Measurements from ENCODE around the gene CELA1. TPM values are rescaled to one million over a fixed set of nuclear protein-coding genes. Genes with fewer than 3 reads are reported as not detected.

CELA1 gene
- total RNA-seq: 0.22 TPM in 1 of 2 replicates, not detected in the other

DNA sequence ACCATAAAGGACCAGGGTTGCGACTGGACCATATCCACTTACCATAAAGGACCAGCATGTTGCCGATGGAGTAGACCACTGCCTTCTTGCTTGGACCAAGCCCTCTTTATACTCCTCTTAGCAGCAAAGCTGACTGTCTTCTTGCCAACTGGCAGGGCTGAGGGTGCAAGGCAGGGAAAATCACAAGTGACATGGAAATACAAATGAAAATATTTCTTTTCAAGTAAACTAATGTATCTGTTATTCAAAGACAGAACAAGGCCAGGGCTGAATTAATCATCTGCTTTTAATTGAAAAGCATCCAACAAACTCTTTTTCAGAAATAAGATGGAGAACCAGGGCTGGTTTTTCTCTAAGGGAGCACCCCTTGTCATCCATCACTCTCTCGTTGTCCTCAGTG is at the start of gene CELA1:
TSS of gene CELA1 (minus strand) at position 99 of the 400 bp plus-strand sequence. CDS start at position 58, 41 bp downstream.
- intact Hi-C loops (cut with micrococcal nuclease): no loop called here

DNA sequence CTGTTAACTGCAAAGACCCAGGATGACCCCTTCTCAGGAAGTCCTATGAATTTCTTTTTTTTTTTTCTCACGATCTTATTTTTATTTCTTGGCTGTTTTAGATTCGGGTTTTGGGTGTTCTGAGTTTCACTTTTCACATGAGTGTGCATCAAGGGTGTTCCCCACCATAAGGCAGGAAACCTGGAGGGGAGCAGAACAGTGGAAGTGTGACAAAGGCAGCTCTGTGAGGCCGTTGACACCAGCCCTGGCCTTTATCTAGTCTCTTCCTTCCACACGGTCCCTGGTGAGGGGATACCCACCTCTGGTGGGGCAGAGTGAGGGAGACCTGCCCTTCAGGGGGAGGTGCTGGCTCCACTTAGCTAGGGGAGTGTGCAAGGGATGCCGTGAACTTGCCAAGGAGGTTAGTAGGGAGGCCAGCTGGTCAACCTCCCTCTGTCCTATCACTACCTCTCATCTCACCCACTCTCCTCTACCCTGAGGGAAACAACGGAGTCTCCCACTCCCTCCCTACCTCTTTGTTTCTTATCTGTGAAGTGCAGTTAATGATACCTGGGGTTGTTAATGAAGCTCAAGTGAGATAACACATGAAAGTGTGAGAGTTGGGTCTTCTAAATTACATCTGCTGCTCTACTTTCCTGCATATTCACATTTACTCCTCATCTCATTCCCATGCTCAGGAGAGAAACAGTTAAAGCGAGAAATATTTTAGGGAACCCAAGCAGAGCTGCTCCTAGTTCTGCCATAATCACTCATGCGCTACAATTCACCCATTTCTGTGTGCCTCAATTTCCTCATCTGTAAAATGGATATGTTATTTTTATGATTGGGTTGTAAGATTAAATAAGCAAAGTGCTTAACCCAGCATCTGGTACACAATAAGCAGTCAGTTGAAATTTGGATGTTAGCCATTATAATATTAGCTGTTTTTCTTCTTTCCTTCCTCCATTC is 49.1 kb upstream of the CELA1 start:
- intact Hi-C loops (cut with micrococcal nuclease): loop anchor here (1.0 kb wide), 1 partner anchor 26 kb away; no protein-coding TSS in a partner anchor

DNA sequence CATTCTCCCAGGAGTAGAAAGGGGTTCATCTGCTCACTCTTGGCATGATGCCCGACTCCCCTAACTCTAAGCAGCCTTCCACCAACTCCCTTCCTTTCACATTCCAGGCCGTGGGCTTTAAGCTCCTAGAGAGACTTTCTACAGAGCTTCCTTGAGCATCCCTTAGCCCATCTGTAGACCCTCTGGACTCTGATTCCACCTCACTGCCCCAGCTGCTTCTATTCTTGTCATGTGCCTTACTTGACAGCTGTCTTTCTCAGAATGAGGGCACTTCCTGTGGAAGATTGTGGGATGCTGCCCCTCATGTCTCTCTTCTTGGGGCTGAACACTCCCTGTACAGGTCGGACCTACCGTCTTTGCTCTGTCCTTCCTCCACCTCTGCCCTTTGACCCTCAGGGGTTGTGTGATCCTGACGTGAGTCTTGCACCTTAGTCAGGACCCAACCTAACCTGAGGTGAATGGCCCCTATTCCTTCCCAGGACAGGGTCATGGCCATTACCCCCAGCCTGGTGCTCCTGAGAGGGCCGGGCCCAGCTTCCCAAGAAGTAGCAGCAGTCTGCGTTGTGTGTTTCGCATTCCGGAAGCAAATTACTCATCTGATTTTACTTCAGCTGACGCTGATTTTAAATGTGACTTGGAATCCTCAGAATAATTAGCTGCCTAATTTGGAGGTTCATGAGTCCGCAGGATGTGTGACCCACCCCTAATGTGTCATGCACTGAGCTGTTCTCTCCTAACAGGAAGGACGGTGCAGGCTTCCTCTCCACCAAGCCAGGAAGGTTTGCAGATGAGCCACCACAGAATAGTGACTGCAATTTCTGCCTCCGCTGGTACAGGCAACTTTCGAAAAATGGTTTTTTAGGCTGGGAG is 47.4 kb upstream of the CELA1 start:
- intact Hi-C loops (cut with micrococcal nuclease): no loop called here

DNA sequence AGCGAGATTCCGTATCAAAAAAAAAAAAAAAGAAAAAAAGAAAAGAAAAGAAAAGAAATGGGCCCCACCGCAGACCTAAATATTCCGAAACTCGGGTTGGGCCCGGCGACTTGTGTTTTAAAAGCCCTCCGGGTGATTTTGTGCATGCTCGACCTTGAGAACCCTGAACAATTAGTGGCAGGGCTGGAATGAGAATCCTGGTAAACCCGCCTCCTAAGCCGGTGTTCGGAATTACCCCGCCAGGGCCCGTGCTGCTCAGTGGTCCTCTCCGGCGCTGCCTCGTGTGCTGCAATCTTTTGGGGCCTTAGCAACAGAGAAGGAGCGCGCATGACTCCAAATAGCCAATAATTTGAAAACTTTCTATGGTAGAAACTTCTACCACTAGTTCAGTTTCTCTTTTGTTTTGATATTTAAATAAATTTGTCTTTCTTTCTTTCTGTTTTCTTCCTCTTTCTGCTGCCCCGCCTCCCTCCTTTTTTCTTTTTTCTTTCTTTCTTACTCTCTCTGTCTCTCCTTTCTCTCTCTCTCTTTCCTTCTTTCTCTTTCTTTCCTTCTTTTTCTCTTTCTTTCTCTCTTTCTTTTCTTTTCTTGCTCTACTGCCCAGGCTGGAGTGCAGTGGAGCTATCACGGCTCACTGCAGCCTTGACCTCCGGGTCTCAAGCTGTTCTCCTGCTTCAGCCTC is 46.2 kb upstream of the CELA1 start:
- intact Hi-C loops (cut with micrococcal nuclease): no loop called here

DNA sequence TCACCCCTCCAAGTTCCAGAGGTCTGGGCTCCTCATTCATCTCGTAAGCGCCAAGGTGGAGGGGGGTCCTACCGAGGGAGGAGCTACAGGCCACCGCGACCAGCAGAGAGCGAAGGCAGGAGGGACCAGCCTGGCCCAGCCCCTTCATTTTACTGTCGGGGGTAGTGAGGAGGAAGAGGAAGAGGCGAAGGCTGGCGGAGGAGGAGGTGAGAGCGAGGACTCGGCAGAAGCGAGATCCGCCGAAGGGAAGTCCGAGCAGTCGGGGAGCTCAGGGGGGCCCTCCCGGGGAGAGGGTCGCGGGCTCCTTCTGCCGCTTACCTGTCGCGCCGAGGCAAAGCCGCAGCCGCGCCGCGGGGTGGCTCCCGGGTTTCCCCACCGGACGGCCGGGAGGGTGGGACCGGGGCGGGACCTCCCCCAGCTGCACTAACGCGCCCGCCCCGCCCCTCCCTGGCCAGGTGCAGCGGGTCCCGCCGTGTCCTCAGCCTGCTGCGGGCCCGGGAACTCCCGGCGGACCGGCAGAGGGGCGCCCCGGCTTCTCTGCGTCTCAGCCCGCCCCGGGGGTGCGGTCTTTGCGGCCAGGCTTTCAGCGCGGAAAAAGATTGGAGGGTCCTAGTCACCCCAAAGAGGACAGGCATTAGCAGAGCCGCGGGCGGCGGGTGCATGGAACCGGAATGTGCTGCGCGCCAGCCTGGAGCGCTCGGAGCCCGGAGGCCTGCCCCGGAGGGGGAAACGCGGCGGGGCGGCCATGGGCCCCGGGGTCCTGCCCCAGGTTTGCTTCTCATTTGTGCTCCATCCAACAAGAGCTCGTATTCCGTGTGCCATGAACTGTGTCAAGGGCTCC is 45.0 kb upstream of the CELA1 start, which contains the start of gene GALNT6:
TSS of gene GALNT6 (minus strand) at position 124 of the 841 bp plus-strand sequence. CDS start 11,625 bp downstream, outside the sequence.
- intact Hi-C loops (cut with micrococcal nuclease): loop anchor here (1.0 kb wide), 2 partner anchors 23 to 30 kb away; no protein-coding TSS in a partner anchor

DNA sequence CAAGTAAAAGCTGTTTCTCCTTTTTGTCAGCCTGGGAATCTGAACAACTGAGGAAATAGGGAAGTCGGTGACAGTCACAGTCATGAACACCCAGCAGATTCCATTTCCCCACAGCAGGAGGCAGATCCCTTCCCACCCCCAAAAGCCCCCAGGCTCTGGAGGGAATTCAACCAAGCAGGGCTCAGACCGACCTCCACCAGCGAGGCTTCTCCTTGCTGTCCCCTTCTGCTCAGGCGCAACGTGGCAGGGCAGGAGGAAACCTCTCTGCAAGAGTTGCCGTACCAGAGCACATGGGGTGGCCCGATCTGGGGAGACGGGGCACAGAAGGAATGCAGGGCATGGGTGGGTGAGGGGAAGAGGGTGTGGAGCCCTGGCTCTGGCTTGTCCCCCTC is 44.4 kb upstream of the CELA1 start:
- intact Hi-C loops (cut with micrococcal nuclease): loop anchor here (1.0 kb wide), 2 partner anchors 23 to 30 kb away; no protein-coding TSS in a partner anchor

DNA sequence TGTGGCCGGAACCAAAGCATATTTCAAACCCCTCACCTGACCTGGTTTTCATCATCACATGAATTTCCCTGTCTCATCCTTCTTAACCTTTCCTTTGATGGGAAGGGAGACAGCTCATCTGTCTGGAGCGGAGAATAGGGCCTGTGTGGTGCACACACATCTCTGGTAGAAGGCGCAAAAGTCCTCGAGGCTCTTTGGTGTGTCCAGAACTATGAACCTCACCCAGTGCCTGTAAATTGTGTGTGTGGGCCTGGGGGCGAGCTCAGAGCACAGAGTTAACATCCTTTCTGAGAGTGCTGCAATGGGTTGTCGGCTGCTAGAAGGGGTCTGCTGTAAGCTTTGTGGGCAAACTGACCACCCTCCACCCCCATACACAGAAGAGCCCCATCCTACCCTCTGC is 44.0 kb upstream of the CELA1 start:
- intact Hi-C loops (cut with micrococcal nuclease): no loop called here

DNA sequence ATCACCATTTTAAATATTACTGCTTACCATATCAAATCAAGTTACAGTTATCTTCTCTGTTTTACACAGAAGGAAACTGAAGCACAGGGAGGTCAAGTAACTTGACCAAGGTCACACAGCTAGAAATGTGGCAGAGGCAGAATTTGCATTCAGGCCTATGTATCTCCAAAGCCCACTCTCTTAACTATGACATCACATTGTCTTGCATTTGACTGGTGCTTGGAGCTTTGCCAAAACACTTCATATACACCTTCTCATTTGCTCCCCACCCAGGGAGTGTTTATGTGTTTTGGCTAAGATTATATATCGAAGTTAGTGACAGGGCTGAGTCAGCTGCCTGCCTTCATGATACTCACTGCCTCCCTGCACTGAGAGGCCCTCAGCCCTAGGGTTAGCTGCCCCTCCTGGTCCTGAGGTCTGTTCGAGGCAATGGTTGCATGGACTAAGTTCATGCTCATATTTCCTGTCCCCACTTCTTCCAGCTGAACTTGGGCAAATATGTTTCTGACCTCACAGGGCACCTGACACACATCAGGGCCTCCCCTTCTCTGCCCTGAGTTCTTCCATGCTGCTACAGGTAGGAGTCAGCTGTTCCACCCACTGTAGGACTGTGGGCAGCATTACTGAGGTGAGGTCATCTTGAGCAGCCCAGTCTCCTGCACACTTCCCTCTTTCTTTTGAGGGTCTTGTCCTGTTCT is 43.0 kb upstream of the CELA1 start:
- intact Hi-C loops (cut with micrococcal nuclease): no loop called here

DNA sequence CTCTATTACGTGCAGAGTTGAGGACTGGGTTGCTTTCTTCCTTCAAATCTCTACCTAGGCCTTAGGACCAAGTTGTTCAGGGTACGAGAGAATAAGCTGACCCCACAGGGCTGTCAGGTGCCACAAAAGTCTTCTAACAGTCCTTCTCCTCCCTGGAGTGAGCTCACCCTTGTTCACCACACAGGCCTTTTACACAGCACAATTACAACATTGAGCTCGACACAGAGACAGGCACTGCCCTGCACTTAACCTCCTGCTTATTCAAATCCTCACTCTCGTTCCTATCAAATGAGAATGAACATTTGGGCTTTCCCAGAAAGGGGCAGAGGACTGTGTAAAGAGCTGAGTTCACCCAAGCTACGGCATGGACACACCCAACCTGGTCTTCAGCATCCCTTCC is 42.4 kb upstream of the CELA1 start:
- intact Hi-C loops (cut with micrococcal nuclease): no loop called here

DNA sequence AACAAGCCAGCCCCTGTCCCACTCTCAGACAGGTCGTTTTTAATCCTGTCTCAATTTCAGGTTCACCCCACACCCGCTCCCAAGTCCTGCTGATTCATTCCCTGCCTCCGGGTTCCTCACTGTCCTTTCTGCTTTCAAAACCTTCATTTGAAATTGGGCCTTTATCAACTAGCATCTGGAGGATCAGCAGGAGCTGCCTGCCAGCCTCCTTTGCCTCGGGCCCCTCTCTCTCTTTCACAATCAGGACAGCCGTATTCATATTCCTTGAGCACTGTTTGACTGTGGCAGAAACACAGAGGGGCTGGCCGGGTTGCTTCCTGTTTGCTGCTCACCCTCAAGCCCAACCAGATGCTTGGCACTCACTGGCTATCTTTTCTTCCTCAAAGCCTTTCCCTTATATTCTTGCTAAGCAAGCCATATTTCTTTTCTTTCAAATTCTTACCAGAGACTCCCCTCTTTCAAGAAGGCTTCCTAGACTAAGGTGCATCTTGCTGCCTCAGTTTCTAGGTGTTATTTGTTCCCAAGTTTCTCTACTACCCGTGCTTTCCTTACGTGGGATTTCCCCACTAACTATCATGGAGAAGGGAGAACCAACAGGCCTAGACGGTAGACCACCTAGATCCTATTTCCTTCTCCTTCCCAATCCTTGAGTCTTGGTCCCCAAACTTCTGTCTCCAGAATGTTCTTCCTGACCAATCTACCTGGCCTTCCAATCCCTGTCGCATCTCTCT is 41.8 kb upstream of the CELA1 start:
- intact Hi-C loops (cut with micrococcal nuclease): no loop called here

DNA sequence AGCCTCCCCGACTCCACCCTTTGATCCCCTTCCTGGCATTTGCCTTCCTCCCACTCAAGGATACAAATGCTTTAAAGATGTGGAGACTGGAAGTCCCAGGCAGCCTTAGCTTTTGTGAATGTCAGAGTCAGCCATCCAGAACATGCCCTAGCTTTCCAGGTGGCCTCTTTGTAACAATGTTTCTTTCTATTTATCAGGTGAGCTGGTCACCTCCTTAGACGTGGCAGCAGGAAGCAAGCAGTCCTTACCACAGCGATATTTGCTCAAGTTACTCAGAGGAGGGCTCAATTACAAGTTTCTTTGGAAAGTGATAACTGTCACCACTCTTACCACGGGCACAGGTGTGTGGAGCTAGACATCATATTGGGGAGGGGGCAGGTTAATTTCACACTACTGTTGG is 39.9 kb upstream of the CELA1 start:
- intact Hi-C loops (cut with micrococcal nuclease): no loop called here

DNA sequence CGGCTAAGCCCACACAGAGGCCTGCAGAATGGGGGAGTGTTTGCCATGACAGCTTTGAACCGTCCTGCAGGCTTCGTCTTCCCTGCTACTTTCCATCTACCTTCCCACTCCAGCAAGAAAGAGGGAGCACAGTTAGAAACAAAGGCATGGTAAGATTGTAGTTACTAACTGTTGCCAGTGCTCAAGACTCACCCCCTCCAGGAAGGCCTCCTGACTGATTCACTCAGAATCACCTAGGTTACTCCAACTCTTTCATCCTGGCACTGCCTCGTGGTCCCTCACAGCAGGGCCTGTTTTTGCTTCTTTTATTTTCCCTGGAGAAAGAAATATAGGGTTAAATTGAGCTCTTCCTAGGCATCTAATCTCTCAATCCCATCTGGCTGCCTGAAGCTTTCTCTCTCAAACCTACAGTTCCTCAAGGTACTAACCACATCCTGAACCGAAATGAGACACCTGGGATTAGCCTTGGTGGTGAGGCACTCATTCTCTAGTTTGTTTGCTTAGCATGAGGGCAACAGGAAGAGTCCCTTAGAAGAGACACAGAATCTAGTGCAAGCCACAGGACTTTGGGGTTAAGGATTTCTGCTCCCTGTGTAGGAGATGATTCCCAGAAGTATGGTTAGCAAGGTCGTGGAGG is 36.9 kb upstream of the CELA1 start:
- intact Hi-C loops (cut with micrococcal nuclease): no loop called here

DNA sequence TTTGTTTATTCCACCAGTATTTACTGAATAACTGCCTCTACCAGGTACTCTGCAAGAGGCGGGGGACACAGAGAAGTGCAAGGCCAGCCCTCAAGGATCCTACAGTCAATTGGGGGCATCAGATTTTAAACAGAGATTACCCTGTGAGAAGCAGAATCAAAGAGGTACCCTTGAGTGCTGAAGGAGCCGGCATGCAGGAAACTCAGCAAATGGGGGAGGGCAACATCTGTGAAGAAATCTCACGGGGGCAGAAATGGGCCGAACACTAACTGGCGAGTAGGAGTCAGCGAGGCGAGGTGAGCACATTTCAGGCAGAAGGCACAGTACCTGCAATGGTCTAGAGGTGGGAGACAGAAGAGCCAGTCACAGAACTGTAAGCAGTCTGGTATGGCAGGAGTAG is 35.7 kb upstream of the CELA1 start:
- intact Hi-C loops (cut with micrococcal nuclease): no loop called here

DNA sequence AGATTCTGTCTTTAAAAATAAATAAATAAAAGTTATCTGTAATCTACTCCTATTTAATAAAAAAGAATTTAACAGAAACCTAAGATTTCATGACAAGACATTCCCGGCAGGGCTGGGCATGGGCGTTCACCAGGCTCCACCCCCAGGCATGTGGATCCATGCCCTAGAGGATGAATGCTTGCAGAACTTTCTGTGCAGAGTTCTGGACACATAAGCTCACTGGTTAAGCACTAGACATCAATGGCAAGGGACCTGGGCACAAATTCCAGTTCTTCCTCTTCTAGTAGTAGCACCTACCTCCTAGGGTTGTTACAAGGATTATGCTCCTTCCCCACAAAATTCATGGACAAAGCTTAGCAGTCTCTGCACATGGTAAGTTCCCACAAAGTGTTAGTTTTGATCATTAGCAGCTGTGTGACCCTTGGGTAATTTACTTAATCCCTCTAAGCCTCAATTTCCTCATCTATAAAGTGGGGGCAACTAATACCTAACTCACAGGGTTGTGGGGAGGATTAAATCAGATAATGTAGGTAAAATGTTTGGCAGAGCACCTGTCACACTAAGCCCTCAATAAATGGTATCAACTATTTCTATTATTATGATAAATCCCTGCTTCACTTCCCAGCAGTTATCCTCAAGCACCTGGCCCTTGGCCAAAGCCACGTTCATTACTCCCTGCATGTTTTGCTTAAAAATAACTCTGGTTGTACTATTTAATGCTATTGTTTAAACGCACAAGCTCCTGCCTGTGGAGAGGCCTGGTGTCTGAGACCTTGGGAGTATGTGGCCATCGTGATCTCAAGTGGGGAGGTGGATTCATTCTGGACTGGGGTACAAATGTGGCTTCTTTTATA is 35.0 kb upstream of the CELA1 start:
- intact Hi-C loops (cut with micrococcal nuclease): no loop called here

DNA sequence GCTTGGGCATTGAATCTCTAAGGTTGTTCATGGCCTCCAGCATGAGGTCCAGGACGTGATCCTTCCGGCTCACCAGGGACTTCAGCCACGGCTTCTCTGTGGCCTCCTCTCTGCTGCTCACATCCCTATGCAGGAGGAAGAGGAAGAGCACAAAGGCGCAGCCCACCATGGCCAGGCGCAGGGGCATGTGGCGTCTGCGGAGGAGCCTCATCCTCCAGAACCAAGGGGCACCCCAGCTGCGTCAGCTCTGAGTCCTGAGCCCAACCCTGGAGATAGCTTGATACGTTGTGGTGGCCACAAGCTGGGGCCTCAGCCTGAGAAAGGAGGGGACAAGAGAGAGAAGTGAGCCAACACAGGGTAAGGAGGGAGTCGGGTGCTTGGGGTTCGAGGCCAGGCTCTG is 33.1 kb upstream of the CELA1 start:
- intact Hi-C loops (cut with micrococcal nuclease): no loop called here

DNA sequence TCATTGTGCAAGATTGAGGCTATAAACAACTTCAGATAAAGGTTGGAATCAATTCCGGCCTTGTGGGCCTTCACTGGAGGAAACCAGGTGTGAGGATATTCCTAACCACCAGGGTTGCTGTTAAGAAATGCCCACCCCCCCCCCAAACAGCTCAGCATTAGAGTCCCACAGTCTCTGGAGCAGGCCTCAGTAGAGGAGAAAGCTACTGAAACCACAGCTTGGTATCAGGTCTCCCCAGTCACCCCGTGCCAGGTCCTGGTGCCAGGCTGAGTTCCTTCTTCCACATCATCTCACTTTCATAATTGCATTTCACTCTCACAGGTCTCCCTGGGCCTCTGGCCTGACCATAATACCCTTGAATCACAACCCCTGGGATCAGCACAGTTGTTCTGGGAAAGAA is 32.3 kb upstream of the CELA1 start:
- intact Hi-C loops (cut with micrococcal nuclease): no loop called here
